Limb (tissue), 2 donors: ENCODE measurements around the gene TGFBR1.

ENCODE experiments used
- DNase-seq, 2 donors: peaks; one replicate each; pipeline ENCODE4 v3.0.0-alpha.2; 2016; ENCODE audit errors: extremely low spot score in 2 of 2

Gene TGFBR1

DNA sequence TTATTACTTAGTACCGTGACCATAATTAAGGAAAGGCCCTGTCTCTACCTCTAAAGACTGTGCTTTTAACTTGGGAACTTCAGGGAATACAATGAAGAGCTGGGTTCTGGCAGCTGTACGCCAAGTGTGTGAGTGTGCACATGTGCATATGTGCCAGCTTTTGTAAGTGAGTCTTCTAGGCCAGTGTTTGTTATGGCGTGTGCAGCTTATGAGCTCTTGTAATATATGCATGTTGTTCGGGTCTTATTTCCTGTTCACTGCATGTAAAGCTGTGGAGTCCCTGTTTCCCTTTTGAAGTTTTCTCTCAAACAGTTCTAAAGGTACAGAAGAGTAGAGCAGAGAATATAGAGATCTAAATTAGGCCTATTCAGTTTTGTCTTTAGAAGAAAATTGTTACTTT, 30.5 kb downstream of the TGFBR1 start:
- no peak for DNase-seq

DNA sequence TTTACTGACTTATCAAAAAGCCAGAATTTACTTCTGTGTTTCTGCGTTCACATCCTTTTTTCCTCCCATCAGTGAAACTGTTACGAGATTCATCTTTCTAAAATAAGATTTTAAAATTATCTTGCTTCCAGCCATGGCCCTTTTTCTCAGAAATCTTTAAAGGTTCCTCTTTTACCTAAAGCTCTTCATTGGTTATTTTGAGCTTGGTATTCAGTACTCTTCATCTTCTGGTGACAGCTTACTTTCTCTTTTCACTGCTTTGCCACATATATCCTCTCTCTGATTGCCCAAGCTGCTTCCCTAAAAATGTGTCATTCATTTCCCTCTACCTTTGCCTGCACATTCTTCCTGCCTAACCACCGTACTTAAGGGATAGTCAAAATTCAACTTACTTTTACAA, 32.3 kb downstream of the TGFBR1 start:
- no peak for DNase-seq

DNA sequence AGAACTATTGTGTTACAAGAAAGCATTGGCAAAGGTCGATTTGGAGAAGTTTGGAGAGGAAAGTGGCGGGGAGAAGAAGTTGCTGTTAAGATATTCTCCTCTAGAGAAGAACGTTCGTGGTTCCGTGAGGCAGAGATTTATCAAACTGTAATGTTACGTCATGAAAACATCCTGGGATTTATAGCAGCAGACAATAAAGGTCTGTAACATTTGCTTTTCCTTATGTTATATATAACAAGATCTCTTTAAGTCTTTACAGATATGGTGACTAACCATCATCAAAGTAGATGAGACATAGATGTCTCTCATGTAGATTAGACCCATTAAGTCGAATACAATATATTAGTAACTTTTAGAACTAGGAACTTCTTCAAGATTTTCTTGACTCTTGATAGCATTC, 33.0 kb downstream of the TGFBR1 start:
- no peak for DNase-seq

DNA sequence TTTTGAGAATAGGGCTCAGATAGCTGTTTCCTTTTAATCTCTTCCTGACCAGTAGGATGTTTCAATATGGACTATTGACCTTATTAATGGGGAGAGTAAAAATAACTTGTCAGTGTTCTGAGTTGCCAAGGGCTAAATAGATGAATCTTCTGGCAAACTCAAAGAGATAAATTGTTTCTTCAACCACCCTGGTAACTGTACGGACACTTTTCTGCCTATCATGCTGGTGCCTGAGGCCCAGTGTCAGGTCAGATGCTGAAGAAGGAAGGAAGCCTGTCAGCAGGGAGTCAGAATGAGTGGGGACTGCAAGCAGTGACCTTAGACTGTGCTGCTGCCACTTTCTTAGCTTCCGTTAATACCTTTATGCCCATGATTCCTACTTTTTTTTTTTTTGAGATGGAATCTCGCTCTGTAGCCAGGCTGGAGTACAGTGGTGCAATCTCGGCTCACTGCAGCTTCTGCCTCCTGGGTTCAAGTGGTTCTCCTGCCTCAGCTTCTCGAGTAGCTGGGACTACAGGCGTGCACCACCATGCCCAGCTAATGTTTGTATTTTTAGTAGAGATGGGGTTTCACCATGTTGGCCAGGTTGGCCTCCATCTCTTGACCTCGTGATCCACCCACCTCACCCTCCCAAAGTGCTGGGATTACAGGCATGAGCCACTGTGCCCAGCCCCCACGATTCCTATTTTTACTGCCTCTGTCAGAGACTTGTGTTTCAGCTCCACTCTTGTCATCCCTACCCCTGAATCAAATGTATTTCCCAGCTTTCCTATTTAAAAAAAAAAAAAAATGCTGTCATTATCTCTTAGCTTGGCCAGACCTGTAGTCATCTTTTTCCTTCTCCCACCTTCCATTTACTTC, 33.7 kb downstream of the TGFBR1 start:
- no peak for DNase-seq

DNA sequence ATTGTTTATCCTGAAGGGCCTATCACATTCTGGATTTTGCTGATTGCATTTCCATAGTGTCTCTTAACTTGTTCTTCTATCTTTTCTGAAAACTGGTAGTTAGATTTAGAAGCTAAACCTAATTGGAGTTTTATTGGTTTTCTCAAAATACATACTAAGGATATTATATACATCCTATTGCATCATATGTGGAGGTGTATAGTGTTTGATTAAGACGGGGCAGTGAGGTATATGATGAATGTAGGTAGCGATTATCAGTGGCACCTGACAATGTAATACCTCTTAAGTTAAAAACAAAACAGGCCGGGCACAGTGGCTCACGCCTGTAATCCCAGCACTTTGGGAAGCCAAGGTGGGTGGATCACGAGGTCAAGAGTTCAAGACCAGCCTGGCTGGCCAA, 35.0 kb downstream of the TGFBR1 start:
- DNase-seq, result no peak

DNA sequence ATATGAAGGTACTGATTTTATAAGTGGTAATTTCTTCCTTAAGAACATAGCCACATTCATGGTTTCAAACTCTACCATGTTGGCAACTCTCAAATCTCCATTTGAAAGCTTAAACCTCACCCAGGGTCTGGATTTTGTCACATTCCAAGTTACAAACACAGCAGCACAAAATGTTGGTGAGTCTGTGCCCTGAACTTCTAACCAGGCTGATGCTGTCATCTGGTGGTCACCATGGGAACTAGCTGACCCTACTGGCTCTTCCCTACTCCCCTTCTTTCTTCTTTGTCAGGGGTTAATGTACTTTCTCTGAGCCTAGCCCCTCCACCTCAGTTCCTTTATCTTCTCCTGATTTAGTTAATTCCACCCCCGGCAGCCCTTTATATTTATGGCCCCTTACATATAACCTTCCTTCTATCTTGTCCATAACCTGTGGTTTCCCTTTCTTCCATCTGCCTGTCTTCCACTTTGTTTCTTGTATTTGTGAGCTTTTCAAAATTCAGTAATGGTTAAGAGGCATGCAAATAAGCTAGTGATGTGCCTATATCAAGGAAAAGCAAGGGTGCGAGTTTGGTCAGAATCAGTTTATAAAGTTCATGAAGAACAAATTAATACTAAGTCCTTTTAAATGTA, 35.9 kb downstream of the TGFBR1 start:
- peak; percentile 47 to 50 for DNase-seq

DNA sequence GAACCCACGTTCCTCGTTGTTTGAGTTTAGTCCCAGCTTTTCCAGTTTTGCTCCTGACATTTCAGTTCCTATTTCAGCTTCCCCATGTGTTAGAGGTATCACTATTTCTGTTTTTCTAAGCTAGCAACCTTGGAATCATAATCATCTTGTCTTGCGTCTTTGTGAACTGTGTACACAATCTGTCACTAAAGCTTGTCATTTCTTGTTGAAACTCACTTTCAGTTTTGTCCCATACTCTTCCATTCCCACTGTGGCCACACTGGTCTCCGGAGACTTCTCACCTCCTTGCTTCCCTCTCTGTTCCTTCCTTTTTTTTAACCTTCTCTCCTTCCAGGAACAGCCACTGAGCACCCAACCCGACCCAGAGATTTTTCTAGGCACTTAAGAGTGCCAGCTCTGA, 36.9 kb downstream of the TGFBR1 start:
- no peak for DNase-seq

DNA sequence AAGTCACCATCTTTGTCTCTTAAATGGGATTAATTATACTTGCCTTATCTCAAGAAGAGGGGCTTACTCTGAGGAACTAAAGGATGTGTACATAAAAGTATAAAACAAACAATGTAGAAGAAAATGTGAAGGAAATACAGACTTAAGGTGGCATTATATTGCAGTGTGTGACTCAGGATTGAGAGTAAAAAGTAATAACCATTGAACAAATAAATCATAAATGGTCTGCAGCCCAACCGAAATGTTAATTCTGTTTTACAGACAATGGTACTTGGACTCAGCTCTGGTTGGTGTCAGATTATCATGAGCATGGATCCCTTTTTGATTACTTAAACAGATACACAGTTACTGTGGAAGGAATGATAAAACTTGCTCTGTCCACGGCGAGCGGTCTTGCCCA, 37.4 kb downstream of the TGFBR1 start:
- no peak for DNase-seq

DNA sequence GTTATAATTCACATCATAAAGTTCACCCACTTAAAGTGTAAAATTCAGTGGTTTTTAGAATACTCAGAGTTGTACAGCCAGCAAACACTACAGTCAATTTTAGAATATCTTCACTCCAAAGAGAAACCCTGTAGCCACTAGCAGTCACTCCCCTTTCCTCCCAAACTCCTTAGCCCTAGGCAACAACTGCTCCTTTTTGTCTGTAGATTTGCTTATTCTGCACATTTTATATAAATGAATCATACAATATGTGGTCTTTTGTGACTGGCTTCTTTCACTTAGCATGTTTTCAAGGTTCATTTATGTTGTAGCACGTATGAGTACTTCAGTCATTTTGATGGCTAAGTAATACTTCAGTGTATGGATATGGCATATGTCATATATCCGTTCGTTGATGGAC, 38.7 kb downstream of the TGFBR1 start:
- no peak for DNase-seq

DNA sequence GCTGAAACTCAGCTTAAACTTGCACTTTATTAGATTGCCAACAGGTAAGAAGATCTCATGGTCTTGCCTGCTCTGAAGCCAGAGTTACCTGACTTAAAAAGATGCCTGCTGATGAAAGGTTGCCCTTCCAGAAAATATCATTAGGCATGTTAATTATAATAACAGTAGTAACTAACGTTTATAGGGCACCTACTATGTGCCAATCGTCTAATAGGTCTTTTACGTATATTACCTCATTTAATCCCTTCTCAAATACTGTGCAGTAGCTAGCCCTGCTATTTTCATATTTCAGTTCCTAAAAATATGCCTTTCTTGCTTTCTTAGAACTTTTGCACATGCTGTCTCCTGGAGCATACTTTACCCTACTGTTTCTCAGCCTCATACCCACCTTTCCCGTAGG, 40.1 kb downstream of the TGFBR1 start:
- DNase-seq, result no peak

DNA sequence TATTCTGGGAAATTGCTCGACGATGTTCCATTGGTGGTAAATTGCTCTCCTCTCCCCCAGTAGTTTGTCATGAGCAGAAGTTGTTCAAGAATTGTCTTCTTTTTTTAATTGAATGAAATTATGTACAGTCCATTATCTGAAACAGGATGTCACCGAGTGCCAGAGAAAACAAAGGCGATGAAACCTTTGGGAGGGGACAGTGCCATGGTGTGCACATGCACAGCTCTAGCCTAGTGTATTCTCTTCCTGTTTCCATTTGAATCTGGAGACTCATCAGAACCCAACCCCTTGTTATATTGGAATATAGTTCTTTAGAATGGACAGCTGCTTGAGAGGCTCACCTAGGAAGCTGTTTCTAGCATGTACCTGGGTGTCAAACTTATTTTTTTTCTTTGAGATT, 41.7 kb downstream of the TGFBR1 start:
- no peak for DNase-seq

DNA sequence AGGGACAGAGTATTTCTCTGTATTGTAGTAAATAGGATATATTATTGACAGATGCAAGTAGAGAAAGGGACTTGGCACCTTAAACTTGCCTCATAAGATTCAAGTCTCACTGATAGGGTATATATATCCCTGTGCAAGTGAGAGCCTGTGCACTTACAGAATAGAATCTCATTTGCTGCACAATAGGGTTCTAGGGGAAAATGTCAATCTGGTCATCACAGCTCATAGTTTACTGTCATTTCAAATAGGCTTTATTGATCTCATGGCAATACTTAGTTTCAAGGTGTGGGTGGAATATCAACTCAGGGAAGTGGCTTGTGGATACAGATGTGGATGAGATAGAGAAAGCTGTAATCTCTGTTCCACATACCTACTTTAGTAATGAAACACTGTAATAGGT, 42.3 kb downstream of the TGFBR1 start:
- DNase-seq, result no peak

DNA sequence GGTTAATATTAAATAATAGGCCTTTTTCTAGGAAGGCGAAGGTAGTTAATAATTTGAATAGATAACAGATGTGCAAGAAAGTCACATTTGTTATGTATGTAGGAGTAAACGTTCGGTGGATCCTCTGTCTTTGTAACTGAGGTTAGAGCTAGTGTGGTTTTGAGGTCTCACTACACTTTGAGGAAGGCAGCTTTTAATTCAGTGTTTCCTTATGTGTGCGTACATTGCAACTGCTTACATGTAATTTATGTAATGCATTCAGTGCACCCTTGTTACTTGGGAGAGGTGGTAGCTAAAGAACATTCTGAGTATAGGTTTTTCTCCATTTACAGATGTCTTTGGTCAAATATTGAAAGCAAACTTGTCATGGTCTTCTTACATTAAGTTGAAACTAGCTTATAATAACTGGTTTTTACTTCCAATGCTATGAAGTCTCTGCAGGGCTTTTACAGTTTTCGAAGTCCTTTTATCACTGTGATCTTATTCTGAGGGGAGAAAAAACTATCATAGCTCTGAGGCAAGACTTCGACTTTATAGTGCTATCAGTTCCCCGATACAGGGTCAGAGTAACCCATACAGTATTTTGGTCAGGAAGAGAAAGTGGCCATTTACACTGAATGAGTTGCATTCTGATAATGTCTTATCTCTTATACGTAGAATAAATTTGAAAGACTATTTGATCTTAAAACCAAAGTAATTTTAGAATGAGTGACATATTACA, 45.7 kb downstream of the TGFBR1 start:
- DNase-seq, result no peak

DNA sequence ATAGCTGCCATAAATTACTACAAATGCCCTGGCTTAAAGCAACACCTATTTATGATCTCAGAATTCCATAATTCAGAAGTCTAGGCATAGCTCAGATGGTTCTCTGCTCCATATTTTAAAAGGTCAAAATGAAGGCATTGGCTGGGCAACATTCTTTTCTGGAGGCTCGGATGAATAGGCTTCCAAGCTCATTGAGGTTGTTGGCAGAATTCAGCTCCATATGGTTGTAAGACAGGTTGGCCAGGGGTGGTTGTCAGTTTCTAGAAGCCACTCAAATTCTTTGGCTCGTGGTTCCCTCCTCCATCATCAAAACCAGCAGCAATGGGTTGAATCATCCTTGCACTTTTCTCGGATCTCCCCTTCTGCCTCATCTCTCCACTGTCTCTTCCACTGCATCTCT, 49.4 kb downstream of the TGFBR1 start:
- no peak for DNase-seq

DNA sequence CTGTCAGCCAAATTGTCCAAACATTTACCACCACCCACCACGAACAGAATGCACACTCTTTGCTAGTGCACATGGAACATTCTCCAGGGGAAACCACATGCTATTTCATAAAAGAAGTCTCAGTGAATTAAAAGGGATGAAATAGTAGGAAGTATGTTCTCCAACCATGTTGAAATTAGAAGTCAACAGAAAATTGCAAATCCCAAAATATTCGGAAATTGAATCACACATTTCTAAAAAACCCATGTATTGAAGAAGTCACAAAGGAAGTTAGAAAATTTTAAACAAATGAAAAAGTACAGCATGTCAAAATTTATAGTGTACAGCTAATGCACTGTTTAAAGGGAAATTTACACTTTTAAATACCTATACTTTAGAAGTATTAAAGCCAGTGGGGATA, 50.8 kb downstream of the TGFBR1 start:
- DNase-seq, result no peak

DNA sequence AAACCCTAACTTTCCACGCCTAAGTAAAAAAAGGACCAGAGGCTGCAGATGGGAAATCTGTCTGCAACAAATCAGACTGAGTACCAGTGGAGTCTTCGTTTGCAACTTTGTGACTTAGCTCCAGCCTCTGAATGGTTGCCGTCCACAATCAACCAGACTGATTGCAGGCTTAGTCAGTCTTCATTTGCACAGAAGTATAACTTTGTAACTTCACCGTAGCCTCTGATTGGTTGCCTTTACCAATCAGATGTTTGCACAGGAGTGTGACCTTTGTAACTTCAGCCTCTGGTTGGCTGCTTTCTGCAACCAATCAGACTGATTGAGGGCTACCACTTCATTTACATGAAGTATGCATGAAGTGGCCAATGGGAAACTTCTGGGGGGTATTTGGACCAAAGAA, 53.7 kb downstream of the TGFBR1 start:
- no peak for DNase-seq

DNA sequence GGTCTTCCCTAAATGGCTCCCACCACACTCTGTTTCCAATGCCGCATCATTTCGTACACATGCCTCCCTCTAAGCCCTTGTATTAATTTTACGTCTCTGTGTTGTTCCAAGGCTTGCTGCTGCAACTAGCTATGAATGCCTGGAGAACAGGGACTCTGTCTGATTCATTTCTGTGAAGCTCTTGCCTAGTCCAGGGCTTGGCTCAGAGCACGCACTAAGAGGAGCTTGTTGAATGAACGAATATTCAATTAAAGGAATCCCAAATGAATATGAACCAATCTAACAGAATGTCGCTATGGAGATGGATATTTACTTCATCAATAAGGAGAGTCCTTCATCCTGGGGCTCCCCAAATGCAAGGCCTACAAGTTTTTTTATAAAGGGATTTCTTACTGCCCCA, 55.3 kb downstream of the TGFBR1 start:
- DNase-seq, result no peak

DNA sequence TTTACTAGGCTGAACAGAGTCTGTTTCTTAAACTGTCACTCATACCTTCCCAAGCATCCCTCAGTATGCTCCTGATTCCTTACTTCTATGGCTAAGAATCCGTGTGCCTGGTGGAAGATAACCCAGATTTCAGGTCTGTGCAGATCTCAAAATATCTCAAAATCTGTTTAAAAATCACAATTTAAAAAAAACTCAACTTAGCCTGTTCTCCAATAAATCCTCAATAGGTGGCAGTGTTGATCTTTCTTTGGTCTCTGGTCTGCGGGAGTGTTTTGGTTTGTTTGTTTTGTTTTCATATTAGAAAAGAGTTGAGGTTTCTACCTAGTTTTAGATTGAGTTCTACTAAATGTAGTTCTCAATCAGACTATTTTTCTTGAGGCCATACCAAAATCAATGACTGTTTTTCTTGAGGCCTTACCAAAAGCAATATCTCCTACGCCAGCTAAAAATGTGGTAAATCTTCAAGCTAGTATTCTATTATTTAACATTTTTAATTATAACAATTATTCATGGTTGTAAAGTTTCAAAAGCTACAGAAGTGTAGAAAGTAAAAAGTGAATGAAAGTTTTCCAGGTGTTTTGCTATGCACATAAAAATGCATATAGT, 57.9 kb downstream of the TGFBR1 start:
- peak in 1 of 2 donors; percentile 65 for DNase-seq

DNA sequence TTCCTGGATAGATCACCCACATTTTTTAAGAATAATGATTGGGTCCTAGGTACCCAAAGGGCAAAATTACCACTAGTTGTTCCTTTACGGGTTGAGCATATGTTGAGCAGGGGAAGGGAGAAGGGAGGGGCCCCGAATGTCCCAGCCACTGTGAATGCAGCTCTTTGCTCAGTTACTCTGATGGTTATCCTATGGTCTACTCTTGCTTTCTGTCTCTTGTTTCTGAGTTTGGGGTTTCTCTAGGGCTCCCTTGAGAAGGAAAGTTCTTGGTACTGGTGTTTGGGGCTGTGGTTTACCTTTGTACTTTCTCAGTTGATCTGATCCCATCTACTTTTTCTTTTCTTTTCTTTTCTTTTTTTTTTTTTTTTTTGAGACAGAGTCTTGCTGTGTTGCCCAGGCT, 61.2 kb downstream of the TGFBR1 start:
- DNase-seq, result no peak

DNA sequence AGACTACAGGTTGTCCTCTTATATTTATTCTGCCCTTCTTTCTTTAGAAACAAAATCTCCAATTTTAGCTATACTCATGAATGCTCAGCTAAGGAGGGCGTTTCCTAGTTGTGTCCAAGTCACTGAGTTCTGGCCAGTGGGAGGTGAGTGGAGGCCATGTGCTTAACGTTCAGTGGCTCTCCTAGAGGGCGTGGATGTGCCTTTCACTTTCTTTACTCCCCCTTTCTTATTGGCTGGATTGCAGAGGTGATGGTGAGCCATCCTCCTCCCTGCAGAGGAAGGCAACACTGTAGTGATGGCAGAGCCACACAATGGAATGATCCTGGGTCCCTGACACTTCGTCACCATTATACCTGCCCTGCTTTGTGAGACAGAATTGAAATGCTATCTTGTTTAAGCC, 62.2 kb downstream of the TGFBR1 start:
- DNase-seq, result no peak

DNA sequence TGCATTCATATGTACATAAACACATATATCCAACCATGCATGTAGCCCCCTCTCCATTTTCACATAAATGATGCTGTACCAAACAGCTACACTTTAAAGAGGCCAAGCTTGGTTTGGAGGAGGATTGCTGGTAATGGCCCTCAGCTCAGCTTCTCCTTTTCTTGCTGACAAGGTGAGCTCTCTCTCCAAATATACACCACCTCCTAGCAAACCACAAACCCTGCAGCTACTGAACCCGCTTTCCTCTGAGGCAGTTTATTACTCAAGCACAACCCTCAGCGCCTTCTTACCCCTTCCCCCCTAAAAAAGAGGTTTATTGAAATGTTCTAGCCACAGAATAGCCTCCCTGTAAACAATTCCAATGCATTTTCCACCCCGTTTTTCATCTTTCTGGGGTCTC, 62.8 kb downstream of the TGFBR1 start:
- DNase-seq, result no peak

DNA sequence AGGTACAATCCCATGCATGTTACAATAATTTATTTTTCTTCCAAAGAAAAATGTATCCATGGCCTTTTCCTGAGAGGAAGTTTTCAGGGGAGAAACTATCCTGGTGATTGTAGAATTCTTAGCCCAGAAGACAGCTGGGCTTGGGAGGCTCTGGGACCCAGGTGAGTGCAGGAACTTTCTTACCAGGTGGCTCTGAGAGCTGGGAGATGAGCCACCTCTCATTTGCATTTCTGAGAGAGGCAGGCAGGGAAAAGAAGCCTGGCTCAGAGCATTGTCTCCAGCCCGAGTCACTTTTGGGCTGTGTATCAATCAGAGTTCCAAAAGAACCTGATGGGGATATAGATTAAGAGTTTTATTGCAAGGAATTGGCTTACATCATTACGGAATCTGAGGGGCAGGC, 64.2 kb downstream of the TGFBR1 start:
- no peak for DNase-seq
